ENCODE measurements around the gene ZNF157.

- TF ChIP-seq EZH2 (IDR thresholded peaks at IDR 0.05; ENCODE audit: insufficient read depth, poor library complexity, severe bottlenecking) (no peak), EZH2phosphoT487 (IDR thresholded peaks at IDR 0.05; ENCODE audit: insufficient read depth, low read depth) (no peak)
Observed at GRCh38 chrX:47321386-47321785, 49.0 kb upstream of the ZNF157 start.

All from GM23248 (cell line).